Myocyte (in vitro differentiated cells): ENCODE data around the gene TSPAN15. TPM values are rescaled to one million over a fixed set of nuclear protein-coding genes. Genes with fewer than 3 reads are reported as not detected.

Experiments
- DNase-seq: peaks from one replicate; pipeline ENCODE4 v3.0.0-alpha.2; 2012; ENCODE audit warnings: low read depth
- polyA plus RNA-seq: library from polyadenylated mRNA; unstranded; fragments of >200 nt; gene quantifications from one replicate; pipeline ENCODE4 v1.2.1, GENCODE V29; 2012; ENCODE audit warnings: missing spikeins
- total RNA-seq: library from RNA; depleted of rRNA; stranded (reverse); fragments of >200 nt; gene quantifications from 2 replicates; pipeline ENCODE4 v1.2.3, GENCODE V29; 2014

Gene TSPAN15
- total RNA-seq, result 5.5 and 13.2 TPM in 2 replicates
- polyA plus RNA-seq, result 4.9 TPM

- peak; percentile 83 for DNase-seq
Observed at GRCh38 chr10:69451209-69451783, at the start of gene TSPAN15. TSS of gene TSPAN15 (plus strand) at chr10:69451465. CDS start at chr10:69451595, 130 bp downstream.

- no peak for DNase-seq
Observed at GRCh38 chr10:69402386-69402785, 48.9 kb upstream of the TSPAN15 start.

- no peak for DNase-seq
Observed at GRCh38 chr10:69403066-69403465, 48.2 kb upstream of the TSPAN15 start.

- DNase-seq, result no peak
Observed at GRCh38 chr10:69403519-69403918, 47.7 kb upstream of the TSPAN15 start.

GRCh38 chr10:69404786-69405185 is 46.5 kb upstream of the TSPAN15 start:
- DNase-seq, result no peak

GRCh38 chr10:69405221-69405620 is 46.0 kb upstream of the TSPAN15 start:
- no peak for DNase-seq

- peak; percentile 20 for DNase-seq
Observed at GRCh38 chr10:69406302-69406811, 44.9 kb upstream of the TSPAN15 start.

GRCh38 chr10:69406816-69407580 is 44.3 kb upstream of the TSPAN15 start:
- DNase-seq, result no peak

GRCh38 chr10:69407621-69408301 is 43.5 kb upstream of the TSPAN15 start:
- no peak for DNase-seq

- DNase-seq, result peak; percentile 94
Observed at GRCh38 chr10:69408318-69409175, 42.7 kb upstream of the TSPAN15 start.

GRCh38 chr10:69409176-69409495 is 42.1 kb upstream of the TSPAN15 start:
- DNase-seq, result no peak

- no peak for DNase-seq
Observed at GRCh38 chr10:69409968-69410367, 41.3 kb upstream of the TSPAN15 start.

GRCh38 chr10:69410487-69410886 is 40.8 kb upstream of the TSPAN15 start:
- no peak for DNase-seq

- DNase-seq, result no peak
Observed at GRCh38 chr10:69411476-69411875, 39.8 kb upstream of the TSPAN15 start.

- no peak for DNase-seq
Observed at GRCh38 chr10:69412232-69412790, 39.0 kb upstream of the TSPAN15 start.

- DNase-seq, result peak; percentile 67
Observed at GRCh38 chr10:69413221-69413865, 37.9 kb upstream of the TSPAN15 start.

- no peak for DNase-seq
Observed at GRCh38 chr10:69414036-69415018, 36.9 kb upstream of the TSPAN15 start.

- no peak for DNase-seq
Observed at GRCh38 chr10:69415049-69415448, 36.2 kb upstream of the TSPAN15 start.

- no peak for DNase-seq
Observed at GRCh38 chr10:69415951-69416350, 35.3 kb upstream of the TSPAN15 start.
